Kidney (tissue), 14 donors: ENCODE measurements around the gene ZIC4. TPM values are rescaled to one million over a fixed set of nuclear protein-coding genes. Genes with fewer than 3 reads are reported as not detected.
A peak's percentile ranks its signal among the peaks of the same experiment; 100 is the strongest.

ENCODE experiments used
- DNase-seq, 5 donors: peaks; one replicate each; pipeline ENCODE4 v3.0.0-alpha.2; 2013 to 2020
- FAIRE-seq: peaks from 2 replicates; lab custom pipeline; 2012; peaks lifted over from hg19 to GRCh38; lab: Jason Lieb, UNC
- H3K27ac ChIP-seq, 2 donors: one replicate each; pipeline ENCODE4 v1.7.0; 2013; ENCODE audit warnings: low read depth in 2 of 2, low read length in 2 of 2, inconsistent platforms in 1 of 2
- H3K27me3 ChIP-seq: one replicate; pipeline ENCODE4 v1.7.1; 2013; ENCODE audit warnings: low read length, inconsistent platforms; ENCODE audit not compliant: control insufficient read depth, insufficient read depth
- H3K36me3 ChIP-seq, 3 donors: one replicate each; pipeline versions ENCODE4 v1.7.0 to v1.7.1; 2013; ENCODE audit warnings: low read length in 3 of 3, control low read depth in 1 of 3, inconsistent platforms in 1 of 3; ENCODE audit not compliant: insufficient read depth in 3 of 3, control insufficient read depth in 2 of 3
- H3K4me1 ChIP-seq, 3 donors: one replicate each; pipeline versions ENCODE4 v1.7.0 to v1.7.1; 2013; ENCODE audit warnings: low read length in 3 of 3, inconsistent platforms in 1 of 3, low read depth in 1 of 3; ENCODE audit not compliant: control insufficient read depth in 2 of 3, insufficient read depth in 2 of 3
- H3K4me3 ChIP-seq, 3 donors: one replicate each; pipeline versions ENCODE4 v1.7.0 to v1.8.1; 2013; ENCODE audit warnings: low read length in 3 of 3, control low read depth in 1 of 3, inconsistent platforms in 1 of 3
- H3K9ac ChIP-seq, 3 donors: one replicate each; pipeline versions ENCODE4 v1.7.0 to v1.7.1; 2013; ENCODE audit warnings: low read length in 3 of 3, control low read depth in 1 of 3, inconsistent platforms in 1 of 3
- H3K9me3 ChIP-seq, 3 donors: one replicate each; pipeline versions ENCODE4 v1.7.0 to v1.7.1; 2013; ENCODE audit warnings: low read length in 3 of 3, control low read depth in 1 of 3, inconsistent platforms in 1 of 3; ENCODE audit not compliant: control insufficient read depth in 2 of 3, insufficient read depth in 1 of 3
- CTCF ChIP-seq: IDR thresholded peaks from 3 replicates; pipeline ENCODE4 v1.5.1; 2012; ENCODE audit warnings: mild to moderate bottlenecking, moderate library complexity, borderline replicate concordance; ENCODE audit not compliant: insufficient read depth; ENCODE audit errors: extremely low read depth
- intact Hi-C: fragments of 100-400 bp; cut with DNase I; formaldehyde crosslinking; loops from one replicate; pipeline ENCODE4 v1.11.1; 2022
- polyA plus RNA-seq: library from polyadenylated mRNA; stranded (reverse); fragments of 350-450 nt; fragmentation: Illumina TruSeq; extraction: RNeasy Lipid Tissue Mini Kit (QIAGEN cat#74804); gene quantifications from one replicate; pipeline ENCODE4 v1.2.3, GENCODE V29; 2014; ENCODE audit warnings: low read depth, low replicate concordance; ENCODE audit not compliant: insufficient read depth
- total RNA-seq: library from RNA; stranded (reverse); fragmentation: NEBNext Ultra II Directional; extraction: Animal tissue kit (Norgen Biotek cat#: 25700); gene quantifications from one replicate; pipeline ENCODE4 v1.2.1, GENCODE V29; 2021
- donor health status: control.
- donor health status: control.
- donor health status: control.
- donor health status: control.
- donor health status: control.
- donor health status: DM: yes; HTN: yes; CAD: no.
- donor health status: Normal renal cell carcinoma (clear cell type).

Gene ZIC4
- total and polyA plus RNA-seq, 2 donors from 2014 or later, result not detected

GRCh38 chr3:147411238-147411814, 5.0 kb upstream of the ZIC4 start:
- Histone ChIP-seq H3K9me3 (no peaks in the 10 kb centered on the region), H3K4me3 (peak overlapping the region in 1 of 3 donors; percentile 39)

DNA sequence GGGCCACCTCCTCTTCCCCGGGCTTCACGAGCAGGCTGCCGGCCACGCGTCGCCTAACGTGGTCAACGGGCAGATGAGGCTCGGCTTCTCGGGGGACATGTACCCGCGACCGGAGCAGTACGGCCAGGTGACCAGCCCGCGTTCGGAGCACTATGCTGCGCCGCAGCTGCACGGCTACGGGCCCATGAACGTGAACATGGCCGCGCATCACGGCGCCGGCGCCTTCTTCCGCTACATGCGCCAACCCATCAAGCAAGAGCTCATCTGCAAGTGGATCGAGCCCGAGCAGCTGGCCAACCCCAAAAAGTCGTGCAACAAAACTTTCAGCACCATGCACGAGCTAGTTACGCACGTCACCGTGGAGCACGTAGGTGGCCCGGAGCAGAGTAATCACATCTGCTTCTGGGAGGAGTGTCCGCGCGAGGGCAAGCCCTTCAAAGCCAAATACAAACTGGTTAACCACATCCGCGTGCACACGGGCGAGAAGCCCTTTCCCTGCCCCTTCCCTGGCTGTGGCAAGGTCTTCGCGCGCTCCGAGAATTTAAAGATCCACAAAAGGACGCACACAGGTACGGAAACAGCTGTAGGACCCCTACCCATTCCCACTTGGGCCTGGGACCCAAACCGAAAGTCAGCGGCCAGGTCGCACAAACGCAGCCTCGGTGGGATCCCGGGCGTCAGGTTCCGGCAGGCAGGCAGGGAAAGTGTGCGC, 4.3 kb upstream of the ZIC4 start:
- Histone ChIP-seq H3K9ac (no peak overlapping the region), H3K4me3 (peak overlapping the region in 1 of 3 donors; percentile 39), H3K27me3 (peaks cover 92% of the 10 kb centered on the region), H3K4me1 (peaks cover 0 to 8% (median 0%) of the 10 kb centered on the region in 3 donors), H3K9me3 (no peaks in the 10 kb centered on the region), H3K36me3 (no peaks in the 10 kb centered on the region), H3K27ac (no peak overlapping the region)
- intact Hi-C loops, result no loop called here
- DNase-seq (peak in 2 of 5 donors; percentile 52 to 64), FAIRE-seq (no peak)
- TF ChIP-seq CTCF, result no peak

More at GRCh38 chr3:147411238-147411814, 5.0 kb upstream of the ZIC4 start:
- intact Hi-C loops, result no loop called here
- Histone ChIP-seq H3K27ac (no peak overlapping the region), H3K27me3 (peaks cover 92% of the 10 kb centered on the region), H3K36me3 (no peaks in the 10 kb centered on the region), H3K4me1 (peaks cover 0 to 8% (median 0%) of the 10 kb centered on the region in 3 donors), H3K9ac (no peak overlapping the region)
- no peak for TF ChIP-seq CTCF
- DNase-seq (peak in 1 of 5 donors; percentile 47), FAIRE-seq (no peak)

GRCh38 chr3:147410116-147410525, 3.8 kb upstream of the ZIC4 start:
- Histone ChIP-seq H3K9ac (no peak overlapping the region), H3K4me3 (no peak overlapping the region), H3K9me3 (no peaks in the 10 kb centered on the region), H3K36me3 (no peaks in the 10 kb centered on the region), H3K4me1 (peaks cover 0 to 8% (median 0%) of the 10 kb centered on the region in 3 donors), H3K27me3 (peaks cover 91% of the 10 kb centered on the region), H3K27ac (no peak overlapping the region)
- DNase-seq, result peak in 2 of 5 donors; percentile 47 to 63
- no peak for TF ChIP-seq CTCF
- no peak for FAIRE-seq
- intact Hi-C loops, result no loop called here
